Measurements from ENCODE around the gene MORN1.
A peak's percentile ranks its signal among the peaks of the same experiment; 100 is the strongest.

The MORN1 gene

DNA sequence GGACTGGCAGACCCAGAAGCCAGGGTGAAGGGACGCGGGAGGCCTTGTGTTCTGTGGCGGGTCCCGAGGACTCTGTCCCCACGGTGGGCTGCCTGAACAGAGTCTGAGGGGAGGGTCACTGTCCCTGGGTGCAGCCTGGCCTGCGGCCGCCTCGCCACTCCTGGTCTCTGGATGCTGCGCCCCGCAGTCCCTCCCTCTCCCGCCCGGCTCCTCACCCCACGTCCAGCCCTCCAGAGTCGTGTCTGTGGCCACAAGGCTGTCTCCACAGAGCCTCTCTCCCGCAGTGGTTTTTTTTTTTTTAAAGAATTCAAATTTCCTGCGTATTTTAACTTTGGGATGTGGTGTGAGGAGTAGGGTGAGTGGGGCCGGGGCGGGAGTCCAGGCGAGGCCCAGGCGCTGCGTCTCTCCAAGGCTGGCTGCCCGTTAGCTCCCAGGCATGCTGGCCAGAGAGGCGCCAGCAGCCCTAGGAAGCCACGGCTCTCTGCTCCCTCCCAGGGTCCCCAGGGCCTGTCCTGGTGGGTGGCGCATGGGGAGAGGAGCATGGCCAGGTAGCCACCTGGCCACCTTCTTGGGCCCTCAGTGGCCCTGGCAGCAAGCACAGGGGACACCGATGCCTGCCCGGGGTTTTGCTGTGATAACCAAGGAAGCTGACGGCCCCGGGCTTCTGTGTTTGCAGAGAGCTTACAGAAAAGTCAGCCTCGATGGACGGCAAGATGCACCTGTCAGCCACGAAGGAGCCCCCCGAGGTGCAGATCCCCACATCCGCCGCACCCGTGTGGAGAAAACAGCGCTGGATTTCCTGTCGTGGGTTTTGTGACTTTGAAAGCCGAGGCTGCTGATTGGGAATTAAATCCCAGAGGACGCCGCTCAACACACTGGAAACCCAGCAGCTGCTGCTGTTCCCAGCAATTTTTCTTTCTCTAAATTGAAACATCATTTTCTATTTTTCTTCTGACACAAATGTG is 72.8 kb downstream of the MORN1 start:
- no peak for DNase-seq (ENCODE audit: low read depth in 2 of 2)

DNA sequence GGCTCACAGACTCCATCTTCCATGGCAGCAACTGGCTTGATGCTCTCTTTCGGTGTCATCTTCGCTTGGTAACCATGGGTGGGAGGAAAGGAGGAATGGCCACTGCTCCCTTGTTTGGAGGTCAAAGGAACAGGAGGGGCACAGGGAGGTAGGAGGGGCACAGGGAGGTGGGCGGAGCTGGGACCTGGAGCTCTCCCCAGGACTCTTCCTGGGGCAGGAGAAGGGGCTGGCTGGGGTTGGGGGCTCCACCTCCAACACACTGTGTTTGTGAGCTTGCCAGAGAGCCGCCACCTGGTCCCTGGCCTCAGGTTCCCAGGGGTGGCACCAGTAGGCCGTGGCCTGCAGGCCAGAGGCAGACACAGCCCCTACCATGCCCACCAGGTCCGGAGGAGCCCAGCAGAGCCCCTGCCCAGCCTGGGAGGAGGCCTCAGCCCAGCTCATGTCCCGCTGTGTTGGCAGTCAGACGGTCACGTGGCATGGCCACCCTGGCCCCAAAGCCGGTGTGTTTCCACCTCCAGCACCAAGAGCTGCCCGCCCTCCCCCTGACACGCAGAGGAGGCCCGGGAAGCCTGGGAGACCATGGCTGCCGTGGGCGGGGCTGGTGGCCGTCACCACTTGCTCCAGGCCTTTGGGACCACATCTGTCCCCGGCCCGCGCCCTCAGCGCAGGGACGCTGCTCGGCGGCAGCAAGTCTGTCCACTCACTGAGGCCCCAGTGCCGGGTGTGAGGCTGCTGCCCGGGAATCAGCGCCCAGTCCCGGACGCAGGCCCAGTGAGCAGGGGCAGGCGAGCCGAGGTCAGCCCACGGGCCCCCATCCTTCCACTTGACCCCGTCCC is 73.9 kb downstream of the MORN1 start:
- no peak for DNase-seq (ENCODE audit: low read depth in 2 of 2)

DNA sequence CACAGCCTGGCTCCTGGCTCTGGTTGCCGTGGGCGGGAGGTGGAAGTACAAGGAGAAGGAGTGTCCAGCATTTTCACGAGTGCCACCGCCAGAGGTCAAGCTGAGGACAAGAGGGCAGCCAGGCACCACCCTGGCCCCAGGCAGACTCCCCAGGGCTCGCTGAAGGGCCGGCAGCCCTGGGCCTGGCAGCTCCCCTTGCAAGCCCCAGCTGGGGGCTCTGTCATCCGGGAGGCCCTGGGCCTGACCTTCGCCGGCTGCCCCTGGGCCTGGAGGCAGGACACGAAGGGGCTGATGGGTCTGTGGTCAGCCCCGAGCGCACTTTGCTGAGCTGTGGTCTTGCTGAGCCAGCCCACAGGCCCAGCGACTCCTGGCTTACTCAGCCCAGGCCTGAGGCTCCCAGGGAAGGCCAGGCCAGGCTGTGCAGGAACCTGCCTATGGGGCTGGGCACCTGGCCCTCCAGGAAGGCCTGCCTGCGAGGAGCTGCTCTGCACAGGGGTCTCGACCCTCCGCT is 74.8 kb downstream of the MORN1 start:
- no peak for DNase-seq (ENCODE audit: low read depth in 2 of 2)

DNA sequence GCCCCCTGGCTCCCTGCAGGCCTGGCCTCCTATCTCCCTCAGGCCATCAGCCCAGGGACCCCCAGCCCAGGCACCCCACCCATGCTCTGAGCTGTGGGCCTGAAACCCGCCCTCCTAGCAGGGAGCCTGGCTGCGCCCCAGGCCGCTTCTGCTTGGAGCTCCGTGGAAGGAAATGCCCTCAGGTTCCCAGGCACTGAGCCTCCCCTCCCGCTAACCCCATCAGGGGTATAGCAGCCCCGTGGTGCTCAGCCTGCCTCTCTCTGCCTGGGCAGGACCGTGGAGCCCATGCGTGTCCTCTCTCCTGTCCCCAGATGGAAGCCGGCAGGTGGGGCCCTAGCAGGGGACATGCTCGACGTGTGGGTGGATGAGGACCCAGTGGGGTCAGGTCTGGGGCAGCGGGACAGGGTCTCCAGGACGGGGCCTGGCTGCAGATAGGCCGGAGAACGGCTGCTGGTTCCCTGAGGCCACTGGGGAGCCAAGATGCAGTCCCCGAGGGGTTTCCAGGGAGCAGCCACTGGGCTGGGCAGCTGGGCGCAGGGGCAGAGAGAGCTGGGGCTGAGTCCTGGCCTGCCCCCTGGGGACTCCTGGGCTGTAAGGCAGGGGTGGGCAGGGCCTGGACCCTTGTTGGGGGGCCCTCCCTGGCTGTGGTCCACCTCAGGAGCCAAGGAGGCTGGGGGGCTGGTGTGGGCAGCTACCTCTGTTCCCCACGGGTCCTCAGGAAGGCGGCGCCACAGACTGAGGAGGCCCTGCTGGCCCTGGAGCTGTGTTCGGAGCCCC is 75.5 kb downstream of the MORN1 start:
- no peak for DNase-seq (ENCODE audit: low read depth in 2 of 2)

DNA sequence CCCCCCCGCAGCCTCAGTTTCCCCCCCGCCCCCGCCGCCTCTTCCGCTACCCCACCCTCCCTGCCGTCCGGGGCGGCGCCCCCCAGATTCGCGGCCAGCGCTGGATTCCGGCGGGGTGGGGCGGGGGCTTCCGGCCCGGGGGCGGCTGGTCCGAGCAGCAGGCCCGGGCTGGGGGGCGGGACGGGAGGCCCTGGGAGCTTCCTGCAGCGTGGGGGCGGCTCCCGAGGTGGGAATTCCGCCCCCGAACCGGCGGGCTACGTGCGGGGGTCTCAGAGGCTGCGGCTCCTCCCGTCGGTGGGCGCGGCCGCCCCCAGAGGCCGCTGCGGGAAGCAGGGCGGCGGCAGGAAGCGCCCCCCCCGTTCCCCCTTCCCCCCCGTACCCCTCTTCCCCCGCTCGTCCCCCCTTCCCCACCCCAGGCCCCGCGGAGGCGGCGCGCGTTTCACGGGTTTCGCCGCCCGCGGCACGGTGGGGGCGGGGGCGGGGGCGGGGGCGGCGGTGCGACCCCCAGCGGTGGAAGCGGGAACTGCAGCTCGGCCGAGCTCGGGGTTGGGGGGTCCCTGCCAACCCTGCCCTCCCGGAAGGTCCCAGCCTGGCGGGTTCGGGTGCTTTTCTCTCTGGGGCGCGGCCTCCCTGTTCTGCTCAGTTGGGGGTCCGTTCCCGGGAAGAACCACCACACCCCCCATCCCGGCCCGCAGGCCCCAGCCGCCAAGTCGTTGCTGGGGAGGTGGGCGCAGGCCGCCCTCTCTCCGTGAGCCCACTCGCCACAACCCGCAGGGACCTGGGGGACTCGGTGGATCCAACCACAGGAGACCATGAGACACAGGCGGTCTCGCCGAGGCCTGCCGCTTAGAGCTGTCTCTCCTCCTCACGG is 76.3 kb downstream of the MORN1 start:
- peak; percentile 48 to 56 for DNase-seq (ENCODE audit: low read depth in 2 of 2)

DNA sequence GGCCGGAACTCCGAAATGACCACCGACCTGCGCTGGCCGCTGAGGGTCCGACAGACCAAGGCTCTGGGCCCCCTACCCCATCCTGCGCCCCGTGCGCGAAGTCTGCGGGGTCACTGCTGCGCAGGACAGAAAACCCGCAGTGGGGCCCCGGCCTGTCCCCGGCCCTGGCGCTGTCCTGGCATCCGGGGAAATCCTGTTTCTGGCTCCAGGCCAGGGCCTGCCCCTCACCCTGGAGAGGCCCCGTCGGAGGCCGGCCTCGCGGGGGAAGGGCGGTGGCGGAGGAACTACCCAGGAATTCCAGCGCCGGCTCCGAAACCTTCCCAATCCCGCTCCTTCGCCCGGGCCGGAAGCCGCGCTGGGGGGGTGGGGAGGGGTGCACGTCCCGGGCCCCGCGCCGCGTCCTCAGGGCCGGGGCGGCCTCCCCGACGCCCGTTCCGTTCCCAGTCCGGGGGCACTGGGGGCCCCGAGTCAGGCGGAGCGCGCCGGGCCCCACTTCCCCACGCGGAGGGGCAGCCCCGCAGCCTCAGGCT is 77.0 kb downstream of the MORN1 start:
- no peak for DNase-seq (ENCODE audit: low read depth in 2 of 2)

DNA sequence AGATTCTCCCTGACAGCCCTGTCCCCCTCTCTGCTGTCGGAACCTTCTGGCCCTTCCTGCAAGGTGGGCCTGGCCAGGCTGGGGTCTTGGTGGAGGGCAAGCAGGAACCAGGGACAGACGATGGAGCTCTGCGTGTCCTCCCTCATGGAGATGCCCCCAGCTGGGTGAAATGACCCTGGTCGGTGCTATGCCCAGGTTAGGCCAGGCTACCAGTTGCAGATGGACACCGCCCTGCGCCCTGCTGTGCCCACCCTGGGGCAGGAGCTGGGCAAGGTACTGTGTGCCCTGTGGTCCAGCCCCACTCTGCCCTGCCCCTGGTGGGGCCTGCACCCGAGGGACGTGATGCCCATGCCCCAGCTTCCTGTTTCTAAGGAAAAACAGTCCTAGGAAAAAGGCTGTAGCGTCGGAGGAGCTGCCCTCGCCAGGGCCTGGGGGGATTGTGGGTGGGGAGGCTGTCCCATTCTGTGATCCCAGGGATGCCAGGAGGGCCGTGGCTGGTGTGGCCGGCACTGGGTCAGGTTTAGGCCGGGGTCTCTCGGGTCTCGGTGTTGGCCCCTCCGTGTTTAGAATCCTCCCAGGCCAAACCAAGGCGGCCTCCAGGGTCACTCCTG is 77.6 kb downstream of the MORN1 start:
- no peak for DNase-seq (ENCODE audit: low read depth in 2 of 2)

DNA sequence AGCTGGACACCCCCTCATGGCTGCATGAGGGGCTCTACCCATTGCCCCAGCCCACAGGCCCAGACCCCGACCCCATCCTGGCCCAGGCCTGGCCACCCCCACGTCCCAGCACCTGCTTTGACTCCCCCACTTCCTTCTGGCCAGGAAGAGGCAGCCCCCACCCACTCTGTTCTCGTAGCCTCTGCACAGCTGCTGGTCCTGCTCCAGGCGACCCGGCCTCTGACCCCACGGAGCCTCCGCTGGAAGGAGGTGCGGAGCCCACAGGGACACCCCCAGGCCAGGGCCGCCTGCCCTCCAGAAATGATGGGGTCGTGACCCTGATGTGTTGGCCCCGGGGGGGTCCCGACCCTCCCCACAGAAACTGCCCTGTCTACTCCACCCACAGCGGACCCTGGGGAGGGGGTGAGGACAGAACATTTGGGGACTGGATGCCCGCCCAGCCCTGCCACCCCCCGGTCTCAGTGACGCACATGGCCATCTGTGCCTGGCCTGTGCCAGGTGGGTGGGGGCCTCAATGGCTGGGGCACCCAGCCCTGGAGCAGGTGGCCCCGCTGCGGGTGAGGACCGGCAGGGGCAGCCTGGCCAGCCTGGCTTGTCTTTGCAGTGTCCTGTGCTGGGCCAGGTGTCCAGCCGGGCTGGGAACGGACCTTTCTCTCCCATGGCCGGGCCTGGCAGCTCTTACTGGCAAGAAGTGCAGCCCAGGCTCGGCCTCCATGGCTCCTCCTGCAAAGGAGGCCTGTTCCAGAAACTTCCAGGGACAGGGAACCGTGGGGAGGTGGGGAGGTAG is 78.6 kb downstream of the MORN1 start:
- no peak for DNase-seq (ENCODE audit: low read depth in 2 of 2)

DNA sequence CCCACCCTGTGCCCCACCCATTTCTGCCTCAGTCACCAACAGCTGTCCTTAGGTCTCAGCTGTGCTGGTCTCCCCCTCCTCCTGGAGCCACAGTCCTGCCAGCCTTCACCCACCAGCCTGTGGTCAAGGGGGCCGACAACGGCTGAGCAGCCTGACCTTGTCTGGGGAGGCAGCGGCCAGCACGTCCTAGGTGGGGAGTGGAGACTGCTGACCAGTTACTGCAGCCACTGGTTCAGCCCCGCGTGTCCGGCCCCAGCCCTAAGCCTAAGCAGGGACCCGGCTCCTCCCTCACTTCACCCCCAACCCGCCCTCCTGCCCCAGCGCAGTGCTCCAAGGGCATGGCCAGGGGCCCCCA is 79.2 kb downstream of the MORN1 start:
- no peak for DNase-seq (ENCODE audit: low read depth in 2 of 2)

DNA sequence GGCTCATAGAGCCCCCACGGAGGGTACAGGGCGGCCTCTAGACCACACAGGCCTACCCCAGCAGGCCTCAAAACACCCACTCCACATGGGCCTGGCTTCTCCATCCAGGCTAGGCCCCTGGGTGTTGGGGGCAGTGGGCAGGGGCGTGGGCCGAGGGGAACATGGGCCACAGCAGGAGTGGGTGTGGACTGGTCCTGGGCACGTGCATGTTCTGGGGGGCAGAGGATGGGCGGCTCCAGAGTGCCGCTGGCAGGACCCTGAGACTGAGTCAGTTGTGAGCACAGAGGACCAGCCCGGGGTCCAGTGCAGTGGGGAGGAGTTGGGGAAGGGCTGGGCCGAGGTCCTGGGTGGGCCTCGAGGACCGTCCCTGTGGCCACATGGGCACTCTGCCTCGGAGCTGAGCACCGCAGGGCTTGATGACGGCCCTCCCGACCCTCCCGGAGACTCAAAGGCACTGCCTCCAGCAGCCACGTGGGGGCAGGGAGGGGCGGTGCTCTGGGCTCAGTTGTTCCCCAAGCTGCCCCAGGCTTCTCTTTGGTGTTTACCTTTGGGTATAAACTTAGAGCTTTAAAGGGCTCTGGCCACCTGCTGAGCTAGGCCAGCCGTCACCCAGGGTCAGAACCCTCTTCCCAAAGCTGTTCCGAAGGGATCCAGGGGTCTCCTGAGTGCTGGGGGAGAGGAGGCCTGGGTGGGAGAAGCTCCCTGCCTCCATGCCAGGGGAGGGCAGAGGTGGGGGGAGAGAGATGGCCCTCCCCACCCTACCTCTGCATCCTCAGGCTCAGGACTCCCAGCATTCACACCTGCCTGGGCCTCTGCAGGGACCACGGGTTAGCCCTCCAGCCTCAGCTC is 79.9 kb downstream of the MORN1 start:
- peak in 1 of 2 donors; percentile 24 for DNase-seq (ENCODE audit: low read depth in 2 of 2)

DNA sequence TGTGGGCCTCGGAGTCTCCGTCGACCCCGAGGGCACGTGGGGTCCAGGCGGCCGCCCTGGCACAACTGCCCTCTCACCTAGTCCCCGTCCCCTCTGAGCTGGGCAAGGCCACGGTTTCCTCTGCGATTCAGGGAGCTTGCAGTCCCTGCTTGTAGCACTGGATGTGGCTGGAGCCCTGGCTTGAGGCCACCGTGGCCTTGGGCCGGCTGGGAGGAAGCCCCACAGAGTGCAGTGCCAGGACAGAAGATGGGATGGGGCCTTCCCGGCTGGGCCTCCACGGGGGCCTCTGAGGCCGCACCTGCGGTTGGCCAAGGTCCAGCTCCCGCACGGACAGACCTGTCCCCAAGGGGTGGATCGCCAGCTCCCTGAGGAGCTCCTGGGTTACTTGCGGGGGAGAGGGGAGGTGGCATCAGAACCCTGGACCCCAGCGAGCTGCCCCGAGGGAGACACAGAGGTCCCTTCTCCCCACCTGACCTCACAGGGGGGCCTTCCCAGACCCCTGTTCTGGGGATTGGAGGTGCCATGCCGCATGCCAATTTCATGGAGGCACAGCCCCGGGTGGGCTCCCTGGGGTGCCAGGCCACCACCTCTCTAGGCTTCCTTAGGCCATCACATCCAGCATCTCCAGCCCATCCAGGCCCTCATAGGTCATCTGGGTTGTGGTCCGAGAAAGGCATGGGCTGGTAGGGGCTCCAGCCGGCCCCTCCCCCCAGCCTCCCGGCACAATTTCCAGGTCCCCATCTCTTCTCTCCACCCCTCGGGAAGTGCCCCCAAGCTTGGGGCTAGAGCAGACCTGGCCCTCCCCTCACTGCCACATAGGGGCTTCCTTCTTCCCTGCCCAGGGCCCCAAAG is 80.8 kb downstream of the MORN1 start:
- DNase-seq (ENCODE audit: low read depth in 2 of 2) = no peak

DNA sequence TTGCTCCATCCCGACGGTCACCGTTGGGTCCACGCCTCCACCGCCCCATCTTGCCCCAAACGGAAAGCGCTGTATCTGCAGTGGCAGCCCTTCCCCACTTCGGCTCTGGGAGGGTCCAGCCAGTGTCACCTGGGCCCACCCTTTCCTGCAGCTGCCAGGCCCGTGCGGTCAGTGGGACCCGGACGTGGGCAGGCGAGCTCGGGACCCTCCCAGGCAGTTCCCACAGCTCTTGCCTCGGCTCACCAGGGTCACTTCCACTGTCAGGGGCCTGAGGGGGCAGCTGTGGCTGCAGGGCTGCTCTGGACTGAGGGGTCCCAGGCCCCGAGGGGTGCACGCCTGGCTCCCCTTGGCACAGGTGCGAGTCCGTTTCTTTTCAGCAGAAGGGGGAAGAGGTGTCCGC is 82.5 kb downstream of the MORN1 start:
- DNase-seq (ENCODE audit: low read depth in 2 of 2) = no peak

DNA sequence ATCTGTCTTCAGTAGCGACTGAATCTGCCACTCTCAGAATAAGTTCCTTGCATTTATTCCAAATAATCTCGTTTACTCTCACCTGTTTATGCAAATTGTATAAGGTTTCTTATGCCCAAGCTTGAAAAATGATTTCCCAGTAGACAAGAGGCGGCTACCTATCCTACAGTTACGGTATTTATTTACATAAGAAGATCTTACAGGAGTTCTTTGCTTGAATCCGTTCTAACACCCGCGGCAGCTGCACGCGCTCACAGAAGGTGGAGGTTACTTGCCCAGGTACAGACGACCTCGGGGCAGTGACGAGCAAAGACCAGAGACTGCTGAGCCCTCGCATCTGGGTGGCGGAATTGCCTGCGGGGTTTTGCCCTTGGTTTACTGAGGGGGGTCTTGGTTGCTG is 83.4 kb downstream of the MORN1 start:
- no peak for DNase-seq (ENCODE audit: low read depth in 2 of 2)

DNA sequence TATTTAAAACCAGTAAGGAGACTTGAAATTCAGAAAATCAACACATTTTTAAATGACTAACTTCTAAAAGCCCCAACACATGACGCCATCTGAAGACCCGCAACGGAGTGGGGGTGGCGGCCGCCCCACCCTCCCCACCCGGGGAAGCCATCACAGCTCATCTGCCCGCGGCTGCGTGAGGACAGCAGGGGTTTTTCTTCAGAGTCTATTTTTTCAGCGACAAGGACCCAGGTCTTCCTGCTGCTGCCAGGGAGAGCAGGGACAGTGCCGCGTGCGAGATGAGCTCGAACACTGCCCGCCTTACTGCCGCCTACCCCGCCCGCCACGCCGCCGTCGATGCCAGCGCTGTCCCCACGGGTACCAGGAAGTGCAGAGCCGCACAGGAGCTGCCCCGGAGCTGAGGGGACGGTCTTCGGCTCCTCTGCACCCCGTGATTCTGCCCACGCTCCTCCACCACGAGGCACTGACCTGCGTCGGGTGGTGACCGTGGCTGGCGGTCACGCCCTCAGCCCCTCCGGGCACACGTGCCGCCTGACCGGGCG is 84.2 kb downstream of the MORN1 start:
- no peak for DNase-seq (ENCODE audit: low read depth in 2 of 2)

DNA sequence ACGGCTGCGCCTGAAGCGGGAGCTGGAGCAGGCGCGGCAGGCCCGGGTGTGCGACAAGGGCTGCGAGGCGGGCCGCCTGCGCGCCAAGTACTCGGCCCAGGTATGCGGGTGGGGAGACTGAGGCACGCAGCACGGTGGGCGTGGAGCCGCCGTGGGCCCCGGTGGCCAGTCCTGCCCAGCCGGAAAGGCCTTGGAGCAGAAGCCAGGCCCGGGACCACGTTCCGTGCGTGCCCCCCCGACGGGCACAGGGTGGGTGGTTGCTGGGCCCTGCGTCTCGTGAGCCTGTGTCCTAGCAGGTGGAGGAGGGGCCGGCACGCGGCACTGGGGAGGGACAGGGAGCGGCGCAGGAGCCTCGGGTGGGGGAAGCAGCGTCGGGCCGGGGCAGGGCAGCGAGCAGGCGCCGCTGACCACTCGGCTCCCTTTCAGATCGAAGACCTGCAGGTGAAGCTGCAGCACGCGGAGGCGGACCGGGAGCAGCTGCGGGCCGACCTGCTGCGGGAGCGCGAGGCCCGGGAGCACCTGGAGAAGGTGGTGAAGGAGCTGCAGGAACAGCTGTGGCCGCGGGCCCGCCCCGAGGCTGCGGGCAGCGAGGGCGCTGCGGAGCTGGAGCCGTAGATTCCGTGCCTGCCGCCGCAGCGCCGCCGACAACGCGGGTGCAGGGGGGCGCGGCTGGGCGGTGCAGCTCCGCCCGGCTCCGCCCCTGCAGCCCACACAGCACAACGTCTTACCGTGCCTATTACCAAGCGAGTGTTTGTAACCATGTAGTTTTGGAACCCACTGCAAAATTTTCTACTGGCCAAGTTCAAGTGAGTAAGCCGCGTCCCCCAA is 85.0 kb downstream of the MORN1 start:
- DNase-seq (ENCODE audit: low read depth in 2 of 2) = no peak
